Endothelial cell of umbilical vein (primary cell): ENCODE data around the gene NDUFB4. TPM values are rescaled to one million over a fixed set of nuclear protein-coding genes. Genes with fewer than 3 reads are reported as not detected.

Experiments used
- BruUV-seq: library from RNA; stranded (reverse); fragments of 400-500 nt; replicated peaks from 2 replicates; lab custom pipeline; 2021; lab: Mats Ljungman, UMichigan
- CTCF ChIA-PET: fragments of 300-600, 350-600 bp; sonication (Branson Sonifier 250); formaldehyde crosslinking; loops from one replicate; lab custom pipeline; 2021; ENCODE audit warnings: antibody characterized with exemption, inconsistent platforms; lab: Charles Lee
- POLR2A ChIA-PET: fragments of 300-600, 350-600 bp; sonication (Branson Sonifier 250); formaldehyde crosslinking; loops from one replicate; lab custom pipeline; 2021; ENCODE audit warnings: antibody characterized with exemption, inconsistent platforms; lab: Charles Lee
- DNase-seq: peaks from one replicate; pipeline ENCODE4 v3.0.0-alpha.2; 2011; ENCODE audit warnings: low read depth, low spot score
- FAIRE-seq: peaks from 2 replicates; lab custom pipeline; 2011; peaks lifted over from hg19 to GRCh38; lab: Jason Lieb, UNC
- H2AFZ ChIP-seq: 2 replicates; pipeline ENCODE4 v1.6.0; 2012; ENCODE audit warnings: low read depth, low read length, control low read depth, inconsistent platforms
- H3K27ac ChIP-seq: 2 replicates; pipeline ENCODE4 v1.5.1; 2011; ENCODE audit warnings: low read depth, mild to moderate bottlenecking, control low read depth, low read length, moderate library complexity; ENCODE audit not compliant: insufficient read depth
- H3K27me3 ChIP-seq, 2 experiments: 2 replicates each; pipeline versions ENCODE4 v1.6.0 to v1.6.1; 2011; ENCODE audit warnings: low read length in 2 of 2, mixed read lengths in 1 of 2; ENCODE audit not compliant: control insufficient read depth in 2 of 2, insufficient read depth in 2 of 2
- H3K36me3 ChIP-seq, 2 experiments: 2 replicates in 1 of 2; 3 replicates in 1 of 2; pipeline ENCODE4 v1.5.1; 2011; ENCODE audit warnings: low read length in 2 of 2, mild to moderate bottlenecking in 1 of 2, moderate library complexity in 1 of 2; ENCODE audit not compliant: control insufficient read depth in 2 of 2, insufficient read depth in 2 of 2; ENCODE audit errors: extremely low read depth in 1 of 2
- H3K4me1 ChIP-seq: 3 replicates; pipeline ENCODE4 v1.5.1; 2011; ENCODE audit warnings: mild to moderate bottlenecking, low read length; ENCODE audit not compliant: control insufficient read depth, insufficient read depth; ENCODE audit errors: extremely low read depth
- H3K4me2 ChIP-seq: 2 replicates; pipeline ENCODE4 v1.6.1; 2011; ENCODE audit warnings: low read length, control low read depth, mixed read lengths; ENCODE audit not compliant: insufficient read depth
- H3K4me3 ChIP-seq, 3 experiments: fragments of 200-600 bp in 1 of 3; sonication (generic), shearing (Covaris generic) in 1 of 3; replicated peaks in 1 of 3; 2 replicates each; pipeline ENCODE4 v1.5.1; 2011 to 2016; ENCODE audit warnings: control low read depth in 3 of 3, low read length in 3 of 3, mild to moderate bottlenecking in 2 of 3, inconsistent platforms in 1 of 3, low read depth in 1 of 3, moderate library complexity in 1 of 3; ENCODE audit not compliant: insufficient read depth in 1 of 3
- H3K79me2 ChIP-seq: 2 replicates; pipeline ENCODE4 v1.6.0; 2012; ENCODE audit warnings: low read length, inconsistent platforms; ENCODE audit not compliant: control insufficient read depth, insufficient read depth
- H3K9ac ChIP-seq: replicated peaks from 2 replicates; pipeline ENCODE3; 2011; ENCODE audit warnings: low read length, control low read depth; ENCODE audit not compliant: insufficient read depth; ENCODE audit errors: extremely low read depth
- H3K9me1 ChIP-seq: replicated peaks from 3 replicates; pipeline ENCODE4 v1.6.0; 2011; ENCODE audit warnings: mild to moderate bottlenecking, low read length; ENCODE audit not compliant: control insufficient read depth, insufficient read depth; ENCODE audit errors: extremely low read depth
- H3K9me3 ChIP-seq: replicated peaks from 2 replicates; pipeline ENCODE4 v1.5.1; 2012; ENCODE audit warnings: low read length, inconsistent platforms; ENCODE audit not compliant: control insufficient read depth, insufficient read depth
- H4K20me1 ChIP-seq: replicated peaks from 2 replicates; pipeline ENCODE3; 2011; ENCODE audit warnings: mild to moderate bottlenecking, low read length; ENCODE audit not compliant: control insufficient read depth, insufficient read depth; ENCODE audit errors: extremely low read depth
- EZH2 ChIP-seq: IDR thresholded peaks from 2 replicates; pipeline ENCODE4 v1.6.1; 2012; ENCODE audit warnings: borderline replicate concordance, low read depth, mild to moderate bottlenecking, moderate library complexity, low read length, inconsistent platforms; ENCODE audit not compliant: severe bottlenecking
- FOS ChIP-seq: IDR thresholded peaks from 2 replicates; pipeline ENCODE4 v1.6.1; 2011; ENCODE audit warnings: mild to moderate bottlenecking, low read length, moderate library complexity, borderline replicate concordance; ENCODE audit not compliant: insufficient read depth
- GATA2 ChIP-seq: IDR thresholded peaks from 2 replicates; pipeline ENCODE4 v1.7.0; 2011; ENCODE audit warnings: low read depth, mild to moderate bottlenecking, moderate library complexity, mixed read lengths, low read length; ENCODE audit not compliant: insufficient read length, insufficient read depth
- POLR2AphosphoS5 ChIP-seq: IDR thresholded peaks from 2 replicates; pipeline ENCODE4 v1.6.1; 2012; ENCODE audit warnings: low read depth, mild to moderate bottlenecking, control low read depth, low read length, moderate library complexity; ENCODE audit not compliant: insufficient read depth
- dilution Hi-C: fragments of 300-500 bp; cut with MboI; formaldehyde crosslinking; loops from one replicate; pipeline ENCODE4 v1.15.0; 2019; ENCODE audit warnings: low sequenced_read_pairs; ENCODE audit not compliant: extremely low pct_ligation_motif_present
- intact Hi-C: fragments of 100-400 bp; cut with micrococcal nuclease; formaldehyde crosslinking; loops from one replicate; pipeline ENCODE4 v1.10.0; 2022
- polyA plus RNA-seq, 4 experiments: library from polyadenylated mRNA; depleted of rRNA in 3 of 4; stranded (reverse) in 3 of 4; unstranded in 1 of 4; fragments of >200 nt; gene quantifications; 2 replicates each; pipeline versions ENCODE4 v1.2.1 to v1.2.3, GENCODE V29; 2011 to 2012; ENCODE audit warnings: missing spikeins in 1 of 4
- total RNA-seq: library from RNA; stranded (reverse); gene quantifications from 2 replicates; pipeline ENCODE4 v1.2.3, GENCODE V29; 2021
- TF ChIP-seq, protein P1 (sequence below), 2 donors: IDR thresholded peaks; 1 replicate in 1 of 2; 2 replicates in 1 of 2; pipeline ENCODE4 v1.5.1; 2011; ENCODE audit warnings: low read length in 2 of 2, mild to moderate bottlenecking in 2 of 2, moderate library complexity in 2 of 2, control low read depth in 1 of 2, inconsistent platforms in 1 of 2, low read depth in 1 of 2; ENCODE audit not compliant: insufficient read depth in 1 of 2; ENCODE audit errors: extremely low read depth in 1 of 2

The NDUFB4 gene
- total and polyA plus RNA-seq, 2 donors (not counting 3 experiments of a cell fraction or from before 2014, with no cell fraction given) = 140 to 191 TPM

DNA sequence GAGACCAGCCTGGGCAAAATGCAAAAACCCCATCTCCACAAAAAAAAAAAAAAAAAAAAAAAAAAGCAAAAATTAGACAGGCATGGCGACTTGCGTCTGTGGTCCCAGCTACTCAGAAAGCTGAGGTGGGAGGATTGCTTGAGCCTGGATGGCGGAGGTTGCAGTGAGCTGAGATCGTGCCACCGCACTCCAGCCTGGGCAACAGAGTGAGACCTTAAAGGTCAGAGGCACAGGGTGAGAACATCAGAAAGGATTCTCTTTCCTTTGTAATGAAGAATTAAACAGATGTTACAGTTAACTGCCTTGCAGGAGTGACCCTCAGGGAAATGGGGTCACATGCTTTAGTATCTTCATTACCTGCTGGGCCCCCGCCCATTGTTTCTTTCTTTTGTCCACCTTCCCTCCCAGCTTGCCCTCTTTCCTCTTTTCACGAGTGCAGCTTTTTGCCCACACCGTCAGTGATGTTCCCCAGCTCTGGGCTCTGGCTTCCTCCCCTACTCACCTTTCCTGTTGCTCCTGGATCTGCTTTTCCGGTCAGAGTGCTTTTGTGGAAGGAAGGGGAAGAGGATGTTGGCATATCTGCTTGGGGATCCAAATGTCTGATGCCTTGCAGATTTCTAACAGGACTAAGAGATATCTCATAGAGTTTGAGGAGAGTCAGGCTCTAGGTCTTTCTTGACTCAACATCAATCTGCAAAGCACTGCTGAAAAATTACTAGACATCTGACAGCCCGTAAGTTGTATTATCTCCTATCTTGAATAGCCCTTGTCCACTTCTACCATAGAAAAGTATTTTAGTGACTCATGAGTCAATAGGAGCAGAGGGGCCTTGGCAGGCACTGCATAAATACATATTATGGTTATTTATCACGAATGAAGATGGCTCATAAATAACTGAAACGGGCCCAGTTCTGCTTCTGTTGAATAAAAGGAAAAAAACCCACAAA is 35.6 kb upstream of the NDUFB4 start:
- BruUV-seq = no TSS peak
- DNase-seq (no peak), FAIRE-seq (no peak)
- no peaks in the 10 kb centered on the region for H4K20me1 ChIP-seq
- no peak overlapping the region for H3K9ac ChIP-seq
- POLR2A ChIA-PET = interaction anchor here (0.6 kb wide), 1 partner anchor 465 kb away, joined by 3 read pairs; no protein-coding TSS in a partner anchor
- peaks cover 26% of the 10 kb centered on the region for H3K4me1 ChIP-seq
- peak; percentile 39 for TF ChIP-seq GATA2
- TF ChIP-seq FOS = no peak
- H3K4me3 ChIP-seq = no peak overlapping the region
- no peaks in the 10 kb centered on the region for H3K9me3 ChIP-seq
- intact Hi-C loops = loop anchor here (1.0 to 2.0 kb wide), 4 partner anchors 182 to 968 kb away; partner anchors contain the start of genes GTF2E1 and RABL3
- H3K27ac ChIP-seq = peak overlapping the region; percentile 96
- H3K36me3 ChIP-seq = no peaks in the 10 kb centered on the region
- H3K9me1 ChIP-seq = no peaks in the 10 kb centered on the region
- dilution Hi-C loops = no loop called here
- no peaks in the 10 kb centered on the region for H3K27me3 ChIP-seq
- H3K4me2 ChIP-seq = peak overlapping the region; percentile 47
- CTCF ChIA-PET = interaction anchor here (0.6 to 9.0 kb wide), 26 partner anchors 9 to 969 kb away, joined by 3 to 228 read pairs (median 4); partner anchors contain the start of genes GTF2E1, NDUFB4 and RABL3
- peak overlapping the region; percentile 18 for H2AFZ ChIP-seq
- H3K79me2 ChIP-seq = no peaks in the 10 kb centered on the region

DNA sequence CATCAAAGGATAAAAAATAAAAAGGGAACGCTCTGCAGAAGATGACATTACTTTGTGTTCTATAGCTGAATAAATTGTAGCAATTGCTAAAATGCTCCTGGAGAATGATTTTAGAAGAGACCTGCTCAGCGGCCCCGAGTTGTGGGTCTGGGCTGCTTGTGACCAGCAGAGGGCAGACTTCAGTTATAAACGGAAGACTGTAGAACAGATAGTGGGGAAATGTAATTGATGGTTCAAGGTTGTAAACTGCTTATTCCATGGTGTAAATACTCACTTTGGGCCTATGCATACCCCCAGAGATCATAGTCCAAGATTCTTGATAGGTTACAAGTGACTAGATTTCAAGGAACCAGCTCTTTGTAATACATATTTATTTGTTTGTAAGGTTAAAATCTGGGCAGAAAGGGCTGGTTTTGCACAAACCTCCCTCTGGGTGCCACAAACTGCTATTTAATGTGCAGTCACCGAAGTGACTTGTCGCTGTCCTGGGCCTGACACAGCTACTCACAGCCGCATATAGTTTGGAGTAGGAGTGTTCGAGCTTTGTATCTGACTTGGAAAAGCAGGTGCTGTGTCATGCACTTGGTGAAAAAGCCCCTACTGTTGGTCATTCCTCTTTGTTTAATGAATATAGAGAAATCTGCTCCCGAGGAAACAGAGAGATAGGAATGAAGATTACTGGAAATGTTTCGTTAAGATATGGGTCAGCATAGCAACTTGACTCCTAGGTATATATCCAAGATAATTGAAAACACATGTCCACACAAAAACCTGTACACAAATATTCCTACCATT is 34.7 kb upstream of the NDUFB4 start:
- Histone ChIP-seq H3K9me3 (no peaks in the 10 kb centered on the region), H3K4me3 (no peak overlapping the region), H3K36me3 (no peaks in the 10 kb centered on the region), H2AFZ (no peak overlapping the region), H4K20me1 (no peaks in the 10 kb centered on the region), H3K27ac (no peak overlapping the region), H3K4me1 (peaks cover 26% of the 10 kb centered on the region), H3K9ac (no peak overlapping the region), H3K79me2 (no peaks in the 10 kb centered on the region), H3K9me1 (no peaks in the 10 kb centered on the region), H3K27me3 (no peaks in the 10 kb centered on the region), H3K4me2 (peak overlapping the region; percentile 47)
- ChIA-PET CTCF (interaction anchor here (0.6 to 9.0 kb wide), 26 partner anchors 8 to 968 kb away, joined by 3 to 228 read pairs (median 4); partner anchors contain the start of genes GTF2E1, NDUFB4 and RABL3), POLR2A (no interaction called here)
- FAIRE-seq (peak; percentile 79), DNase-seq (peak; percentile 77)
- dilution Hi-C loops = no loop called here
- TF ChIP-seq FOS = no peak
- TF ChIP-seq, protein P1, sequence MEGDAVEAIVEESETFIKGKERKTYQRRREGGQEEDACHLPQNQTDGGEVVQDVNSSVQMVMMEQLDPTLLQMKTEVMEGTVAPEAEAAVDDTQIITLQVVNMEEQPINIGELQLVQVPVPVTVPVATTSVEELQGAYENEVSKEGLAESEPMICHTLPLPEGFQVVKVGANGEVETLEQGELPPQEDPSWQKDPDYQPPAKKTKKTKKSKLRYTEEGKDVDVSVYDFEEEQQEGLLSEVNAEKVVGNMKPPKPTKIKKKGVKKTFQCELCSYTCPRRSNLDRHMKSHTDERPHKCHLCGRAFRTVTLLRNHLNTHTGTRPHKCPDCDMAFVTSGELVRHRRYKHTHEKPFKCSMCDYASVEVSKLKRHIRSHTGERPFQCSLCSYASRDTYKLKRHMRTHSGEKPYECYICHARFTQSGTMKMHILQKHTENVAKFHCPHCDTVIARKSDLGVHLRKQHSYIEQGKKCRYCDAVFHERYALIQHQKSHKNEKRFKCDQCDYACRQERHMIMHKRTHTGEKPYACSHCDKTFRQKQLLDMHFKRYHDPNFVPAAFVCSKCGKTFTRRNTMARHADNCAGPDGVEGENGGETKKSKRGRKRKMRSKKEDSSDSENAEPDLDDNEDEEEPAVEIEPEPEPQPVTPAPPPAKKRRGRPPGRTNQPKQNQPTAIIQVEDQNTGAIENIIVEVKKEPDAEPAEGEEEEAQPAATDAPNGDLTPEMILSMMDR (IDR thresholded peaks at IDR 0.05; ENCODE audit: extremely low read depth in 1 of 2, insufficient read depth in 1 of 2, low read depth in 1 of 2, low read length in 2 of 2) = peak; percentile 76 to 92
- no peak for TF ChIP-seq POLR2AphosphoS5
- TF ChIP-seq EZH2 = no peak
- no TSS peak for BruUV-seq
- intact Hi-C loops = loop anchor here (1.0 to 2.0 kb wide), 4 partner anchors 181 to 967 kb away; partner anchors contain the start of genes GTF2E1 and RABL3
